H1 (cell line): ENCODE measurements around the gene POLR2I. TPM values are rescaled to one million over a fixed set of nuclear protein-coding genes. Genes with fewer than 3 reads are reported as not detected.

ENCODE experiments used
- CTCF ChIA-PET: fragments of 300-600 bp; sonication (Branson Sonifier 250); formaldehyde crosslinking; loops from one replicate; lab custom pipeline; 2021; ENCODE audit not compliant: partially characterized antibody; lab: Charles Lee
- POLR2A ChIA-PET: fragments of 300-600 bp; sonication (Branson Sonifier 250); formaldehyde crosslinking; loops from one replicate; lab custom pipeline; 2021; ENCODE audit warnings: inconsistent platforms; ENCODE audit not compliant: partially characterized antibody; lab: Charles Lee
- DNase-seq, 2 experiments: peaks; one replicate each; pipeline versions ENCODE4 v3.0.0 to v3.0.0-alpha.2; 2010 to 2022; ENCODE audit warnings: low spot score in 2 of 2, low read depth in 1 of 2, mixed read lengths in 1 of 2
- FAIRE-seq: peaks from 2 replicates; lab custom pipeline; 2011; peaks lifted over from hg19 to GRCh38; lab: Jason Lieb, UNC
- H2AFZ ChIP-seq: 2 replicates; pipeline ENCODE4 v1.8.1; 2012; ENCODE audit warnings: low read length, inconsistent platforms
- H2AK5ac ChIP-seq: 2 replicates; pipeline ENCODE4 v1.6.1; 2013; ENCODE audit warnings: low read depth, low read length
- H2BK120ac ChIP-seq: replicated peaks from 2 replicates; pipeline ENCODE3; 2013; ENCODE audit warnings: low read depth, low read length, inconsistent platforms
- H2BK12ac ChIP-seq: 2 replicates; pipeline ENCODE4 v1.6.1; 2013; ENCODE audit warnings: low read depth, low read length
- H2BK15ac ChIP-seq: 2 replicates; pipeline ENCODE4 v1.6.1; 2013; ENCODE audit warnings: low read length
- H2BK20ac ChIP-seq: 2 replicates; pipeline ENCODE4 v1.6.1; 2013; ENCODE audit warnings: low read length
- H2BK5ac ChIP-seq: 2 replicates; pipeline ENCODE4 v1.6.1; 2013; ENCODE audit warnings: low read depth, low read length
- H3K14ac ChIP-seq: 2 replicates; pipeline ENCODE4 v1.6.1; 2013; ENCODE audit warnings: inconsistent platforms; ENCODE audit not compliant: insufficient read length
- H3K18ac ChIP-seq: 2 replicates; pipeline ENCODE4 v1.6.1; 2013; ENCODE audit warnings: low read length; ENCODE audit errors: extremely low read depth
- H3K23ac ChIP-seq: 2 replicates; pipeline ENCODE4 v1.6.1; 2013; ENCODE audit warnings: inconsistent platforms; ENCODE audit not compliant: insufficient read length
- H3K23me2 ChIP-seq: 2 replicates; pipeline ENCODE4 v1.6.1; 2013; ENCODE audit warnings: low read depth, low read length
- H3K27ac ChIP-seq: 2 replicates; pipeline ENCODE4 v1.6.1; 2011; ENCODE audit warnings: low read depth, low read length, inconsistent platforms
- H3K27me3 ChIP-seq, 4 experiments: replicated peaks in 1 of 4; 1 replicate in 1 of 4; 2 replicates in 3 of 4; pipeline versions ENCODE4 v1.6.1 to v1.8.1; 2011 to 2013; ENCODE audit warnings: low read length in 3 of 4, mild to moderate bottlenecking in 3 of 4, inconsistent platforms in 2 of 4, mixed read lengths in 2 of 4, moderate library complexity in 1 of 4; ENCODE audit not compliant: control insufficient read depth in 3 of 4, insufficient read depth in 3 of 4; ENCODE audit errors: extremely low read depth in 1 of 4
- H3K36me3 ChIP-seq, 4 experiments: 2 replicates each; pipeline versions ENCODE4 v1.6.1 to v1.8.1; 2011 to 2013; ENCODE audit warnings: mild to moderate bottlenecking in 4 of 4, low read length in 3 of 4, moderate library complexity in 2 of 4, control low read depth in 1 of 4, inconsistent platforms in 1 of 4; ENCODE audit not compliant: insufficient read depth in 4 of 4, control insufficient read depth in 2 of 4
- H3K4ac ChIP-seq: replicated peaks from 2 replicates; pipeline ENCODE3; 2013; ENCODE audit warnings: low read length, low read depth, mixed read lengths, inconsistent platforms; ENCODE audit not compliant: insufficient read length
- H3K4me1 ChIP-seq, 4 experiments: replicated peaks in 1 of 4; 1 replicate in 1 of 4; 2 replicates in 3 of 4; pipeline versions ENCODE4 v1.6.1 to v1.8.1; 2011 to 2013; ENCODE audit warnings: low read length in 3 of 4, inconsistent platforms in 2 of 4, mixed read lengths in 1 of 4; ENCODE audit not compliant: insufficient read depth in 4 of 4, control insufficient read depth in 3 of 4
- H3K4me2 ChIP-seq, 2 experiments: 2 replicates each; pipeline versions ENCODE4 v1.6.1 to v1.8.1; 2011 to 2013; ENCODE audit warnings: low read depth in 2 of 2, low read length in 2 of 2, control low read depth in 1 of 2, inconsistent platforms in 1 of 2, mild to moderate bottlenecking in 1 of 2; ENCODE audit not compliant: insufficient read depth in 1 of 2
- H3K4me3 ChIP-seq, 4 experiments: fragments of 200-600, 300-600 bp in 1 of 4; sonication (generic), shearing (Covaris generic), sonication (Bioruptor Twin) in 1 of 4; 2 replicates each; pipeline versions ENCODE4 v1.5.1 to v1.8.1; 2011 to 2016; ENCODE audit warnings: low read length in 4 of 4, low read depth in 3 of 4, control low read depth in 2 of 4, inconsistent platforms in 2 of 4, mild to moderate bottlenecking in 2 of 4, mixed read lengths in 1 of 4, moderate library complexity in 1 of 4; ENCODE audit not compliant: insufficient read depth in 2 of 4; ENCODE audit errors: extremely low read depth in 1 of 4
- H3K56ac ChIP-seq: replicated peaks from 2 replicates; pipeline ENCODE3; 2013; ENCODE audit warnings: low read depth, mild to moderate bottlenecking, mixed read lengths, low read length, inconsistent platforms; ENCODE audit not compliant: insufficient read length
- H3K79me1 ChIP-seq: 2 replicates; pipeline ENCODE4 v1.6.1; 2013; ENCODE audit warnings: low read depth, low read length, control low read depth
- H3K79me2 ChIP-seq, 2 experiments: 2 replicates each; pipeline versions ENCODE4 v1.6.1 to v1.8.1; 2012 to 2013; ENCODE audit warnings: low read length in 2 of 2, mild to moderate bottlenecking in 2 of 2, inconsistent platforms in 1 of 2; ENCODE audit not compliant: insufficient read depth in 2 of 2, control insufficient read depth in 1 of 2
- H3K9ac ChIP-seq, 4 experiments: replicated peaks in 1 of 4; 1 replicate in 1 of 4; 2 replicates in 3 of 4; pipeline versions ENCODE4 v1.6.1 to v1.8.1; 2011 to 2013; ENCODE audit warnings: low read depth in 3 of 4, low read length in 3 of 4, control low read depth in 2 of 4, mild to moderate bottlenecking in 2 of 4, moderate library complexity in 2 of 4, inconsistent platforms in 1 of 4; ENCODE audit errors: extremely low read depth in 1 of 4
- H3K9me3 ChIP-seq, 2 experiments: 2 replicates each; pipeline versions ENCODE4 v1.6.1 to v1.8.1; 2012 to 2013; ENCODE audit warnings: mild to moderate bottlenecking in 2 of 2, moderate library complexity in 2 of 2, control low read depth in 1 of 2, inconsistent platforms in 1 of 2, low read depth in 1 of 2, low read length in 1 of 2, mixed read lengths in 1 of 2; ENCODE audit not compliant: insufficient read depth in 2 of 2
- H4K20me1 ChIP-seq, 2 experiments: replicated peaks in 1 of 2; 2 replicates each; pipeline versions ENCODE3 to v1.8.1; 2011 to 2013; ENCODE audit warnings: inconsistent platforms in 2 of 2, low read length in 2 of 2, mild to moderate bottlenecking in 1 of 2; ENCODE audit not compliant: insufficient read depth in 2 of 2, control insufficient read depth in 1 of 2
- H4K5ac ChIP-seq: 2 replicates; pipeline ENCODE4 v1.6.1; 2013; ENCODE audit warnings: low read length, low read depth, mixed read lengths, inconsistent platforms; ENCODE audit not compliant: insufficient read length
- H4K8ac ChIP-seq: 2 replicates; pipeline ENCODE4 v1.8.0; 2013; ENCODE audit warnings: mild to moderate bottlenecking, moderate library complexity, low read length, inconsistent platforms; ENCODE audit not compliant: insufficient read depth; ENCODE audit errors: extremely low read depth
- H4K91ac ChIP-seq: replicated peaks from 2 replicates; pipeline ENCODE3; 2013; ENCODE audit warnings: low read length, mixed read lengths, inconsistent platforms; ENCODE audit not compliant: insufficient read length
- CBX8 ChIP-seq: fragments of 300-800, 300-1000 bp; sonication (generic); IDR thresholded peaks from 2 replicates; pipeline ENCODE4 v1.7.1; 2016; ENCODE audit warnings: low read depth, low read length, borderline replicate concordance
- CEBPB ChIP-seq: IDR thresholded peaks from 2 replicates; pipeline ENCODE4 v1.6.1; 2012; ENCODE audit warnings: low read depth, low read length
- E2F6 ChIP-seq: IDR thresholded peaks from 2 replicates; pipeline ENCODE4 v1.6.1; 2012; ENCODE audit warnings: inconsistent platforms
- FOSL1 ChIP-seq: IDR thresholded peaks from 2 replicates; pipeline ENCODE4 v1.6.1; 2011; ENCODE audit warnings: mild to moderate bottlenecking, low read depth, low read length, moderate library complexity; ENCODE audit not compliant: insufficient read depth
- HDAC6 ChIP-seq: IDR thresholded peaks from one replicate; pipeline ENCODE4 v1.7.1; 2012; ENCODE audit warnings: low read depth, mild to moderate bottlenecking, inconsistent platforms, low read length, moderate library complexity
- KDM4A ChIP-seq: IDR thresholded peaks from one replicate; pipeline ENCODE4 v1.7.1; 2012; ENCODE audit warnings: low read depth, mild to moderate bottlenecking, moderate library complexity, low read length, inconsistent platforms; ENCODE audit not compliant: severe bottlenecking
- MAX ChIP-seq: IDR thresholded peaks from 2 replicates; pipeline ENCODE4 v1.6.1; 2012; ENCODE audit warnings: inconsistent platforms
- NRF1 ChIP-seq: IDR thresholded peaks from 2 replicates; pipeline ENCODE4 v1.6.1; 2011; ENCODE audit warnings: mild to moderate bottlenecking, low read depth, low read length, improper control_type of control experiment
- SRF ChIP-seq: IDR thresholded peaks from 2 replicates; pipeline ENCODE4 v1.6.1; 2011; ENCODE audit warnings: mild to moderate bottlenecking, low read depth, low read length, moderate library complexity
- TAF7 ChIP-seq: optimal IDR thresholded peaks from 2 replicates; pipeline ENCODE3; 2011; ENCODE audit warnings: low read depth, mild to moderate bottlenecking, inconsistent platforms, low read length, moderate library complexity, borderline replicate concordance
- USF2 ChIP-seq: IDR thresholded peaks from 2 replicates; pipeline ENCODE4 v1.6.1; 2011; ENCODE audit warnings: low read length, improper control_type of control experiment
- ZNF274 ChIP-seq: IDR thresholded peaks from 2 replicates; pipeline ENCODE4 v1.7.0; 2012; ENCODE audit warnings: low read length, borderline replicate concordance; ENCODE audit errors: extremely low read depth
- WGBS, 2 experiments: shearing (Covaris generic) in 1 of 2; methylation state at CpG; one replicate each; pipeline versions ENCODE4 v1.1.6 to v1.1.7; 2013 to 2015; ENCODE audit warnings: low lambda C conversion rate in 2 of 2, mixed read lengths in 2 of 2, inconsistent platforms in 1 of 2, low coverage in 1 of 2, missing lambda C conversion rate in 1 of 2; ENCODE audit not compliant: insufficient replicate concordance in 2 of 2, insufficient coverage in 1 of 2, insufficient read length in 1 of 2; ENCODE audit errors: extremely low coverage in 1 of 2, missing lambda C conversion rate in 1 of 2; 5-methylcytosine and 5-hydroxymethylcytosine counted together
- polyA plus RNA-seq, 7 experiments: library from polyadenylated mRNA; depleted of rRNA in 3 of 7; stranded (reverse) in 5 of 7; unstranded in 2 of 7; fragments of >200 nt in 5 of 7; fragments of 200-250 nt in 2 of 7; gene quantifications; 1 replicate in 5 of 7; 2 replicates in 1 of 7; 4 replicates in 1 of 7; pipeline versions ENCODE4 v1.2.1 to v1.2.3, GENCODE V29; 2011 to 2013; ENCODE audit warnings: missing spikeins in 2 of 7, mixed read lengths in 2 of 7
- total RNA-seq: library from RNA; stranded (reverse); fragmentation: NEBNext Ultra II Directional; extraction: Animal tissue kit (Norgen Biotek cat#: 25700); gene quantifications from 2 replicates; pipeline ENCODE4 v1.2.1, GENCODE V29; 2021

POLR2I gene
- total and polyA plus RNA-seq, 2 of the 8 experiments (the other 6 are each of a cell fraction or from before 2014, with no cell fraction given): 143 to 150 TPM

- Histone ChIP-seq H2BK5ac (no peak overlapping the region), H2BK120ac (no peak overlapping the region), H3K27ac (no peak overlapping the region), H4K5ac (no peak overlapping the region), H3K4me3 (no peak overlapping the region), H2BK12ac (no peak overlapping the region), H3K4me2 (no peak overlapping the region), H3K23ac (no peak overlapping the region), H3K9me3 (no peaks in the 10 kb centered on the region), H3K4ac (no peak overlapping the region), H3K4me1 (no peaks in the 10 kb centered on the region), H2AK5ac (no peak overlapping the region), H3K18ac (no peak overlapping the region), H4K8ac (no peak overlapping the region), H3K56ac (no peak overlapping the region), H3K79me1 (no peaks in the 10 kb centered on the region), H3K23me2 (no peaks in the 10 kb centered on the region), H3K36me3 (peaks cover 33 to 68% (median 51%) of the 10 kb centered on the region in 4 experiments), H3K79me2 (no peaks in the 10 kb centered on the region), H2AFZ (no peak overlapping the region), H4K91ac (no peak overlapping the region), H3K27me3 (no peaks in the 10 kb centered on the region), H3K14ac (no peak overlapping the region), H4K20me1 (peaks cover 0 to 13% of the 10 kb centered on the region in 2 experiments), H2BK15ac (no peak overlapping the region), H3K9ac (no peak overlapping the region), H2BK20ac (no peak overlapping the region)
- FAIRE-seq (no peak), DNase-seq (no peak)
- WGBS, 2 experiments: 92% methylated on average over 13 of the region's 13 CpGs; no CpG with 5 or more reads in 1 of the 2 experiments
- CTCF ChIA-PET: interaction anchor here (1.1 to 1.2 kb wide), 2 partner anchors 20 to 22 kb away, joined by 3 to 5 read pairs; no protein-coding TSS in a partner anchor
- POLR2A ChIA-PET: interaction anchor here (0.9 to 1.5 kb wide), 4 partner anchors 8 to 21 kb away, joined by 3 to 4 read pairs (median 4); no protein-coding TSS in a partner anchor
- TF ChIP-seq ZNF274 (no peak), MAX (no peak), E2F6 (no peak), FOSL1 (no peak), SRF (no peak), KDM4A (no peak), CEBPB (no peak), NRF1 (no peak), CBX8 (no peak), TAF7 (no peak), USF2 (no peak), HDAC6 (no peak)
Measured at GRCh38 chr19:36082916-36083315, 31.8 kb downstream of the POLR2I start.
